ENCODE measurements around the gene SRSF3. TPM values are rescaled to one million over a fixed set of nuclear protein-coding genes. Genes with fewer than 3 reads are reported as not detected.

The SRSF3 gene
- polyA plus RNA-seq, 1 donor (not counting 4 experiments of a cell fraction or from before 2014, with no cell fraction given): 398 TPM

- TF ChIP-seq EZH2 (IDR thresholded peaks at IDR 0.05; ENCODE audit: low read length): no peak
- TF ChIP-seq CTCF (optimal IDR thresholded peaks at IDR 0.05 in 1 of 3, IDR thresholded peaks at IDR 0.05 in 1 of 3, conservative IDR thresholded peaks at IDR 0.05 in 1 of 3; ENCODE audit: extremely low read depth in 1 of 3, insufficient read depth in 2 of 3, low read length in 3 of 3): no peak
- FAIRE-seq (no peak), DNase-seq (ENCODE audit: low read depth, low spot score) (no peak)
- Histone ChIP-seq H3K27me3 (ENCODE audit: control insufficient read depth, extremely low read depth, insufficient read depth, low read length) (no peaks in the 10 kb centered on the region), H3K9ac (ENCODE audit: control insufficient read depth, extremely low read depth, insufficient read depth, low read length) (peak overlapping the region; percentile 92), H3K4me2 (ENCODE audit: control insufficient read depth, extremely low read depth, insufficient read depth, low read depth, low read length) (peak overlapping the region; percentile 96), H3K4me1 (ENCODE audit: control insufficient read depth, extremely low read depth, insufficient read depth, low read length) (peaks cover 18% of the 10 kb centered on the region), H2AFZ (ENCODE audit: control insufficient read depth, low read length) (peak overlapping the region; percentile 98), H3K79me2 (ENCODE audit: control insufficient read depth, insufficient read depth, low read length) (peaks cover 44% of the 10 kb centered on the region), H3K9me1 (ENCODE audit: control insufficient read depth, extremely low read depth, insufficient read depth, low read length) (no peaks in the 10 kb centered on the region), H3K27ac (ENCODE audit: control insufficient read depth, insufficient read depth, low read length) (peak overlapping the region; percentile 86), H3K36me3 (ENCODE audit: control insufficient read depth in 2 of 2, extremely low read depth in 1 of 2, insufficient read depth in 2 of 2, low read length in 2 of 2) (no peaks in the 10 kb centered on the region), H3K4me3 (ENCODE audit: control insufficient read depth in 2 of 3, extremely low read depth in 1 of 3, insufficient read depth in 2 of 3, low read depth in 1 of 3, low read length in 3 of 3) (peak overlapping the region; percentile 95 to 100 (median 97)), H4K20me1 (ENCODE audit: control insufficient read depth, extremely low read depth, insufficient read depth, low read length) (no peaks in the 10 kb centered on the region), H3K9me3 (ENCODE audit: control insufficient read depth, low read depth, low read length) (no peaks in the 10 kb centered on the region)
- dilution Hi-C loops (cut with MboI; ENCODE audit: extremely low pct_ligation_motif_present, low sequenced_read_pairs): no loop called here
Observed at GRCh38 chr6:36546308-36546919, 47.7 kb upstream of the SRSF3 start.

- H3K79me2 ChIP-seq (ENCODE audit: control insufficient read depth, insufficient read depth, low read length): peaks cover 42% of the 10 kb centered on the region
Observed at GRCh38 chr6:36546920-36547645, 47.1 kb upstream of the SRSF3 start, which contains the start of gene STK38. Gene STK38 (minus strand): TSS chr6:36547479. CDS start chr6:36540202, 7,277 bp downstream.

More at GRCh38 chr6:36546920-36547645, 47.1 kb upstream of the SRSF3 start, which contains the start of gene STK38:
- Histone ChIP-seq H3K36me3 (ENCODE audit: control insufficient read depth in 2 of 2, extremely low read depth in 1 of 2, insufficient read depth in 2 of 2, low read length in 2 of 2) (no peaks in the 10 kb centered on the region), H3K9ac (ENCODE audit: control insufficient read depth, extremely low read depth, insufficient read depth, low read length) (peak within 1 kb of the TSS; percentile 92), H3K9me3 (ENCODE audit: control insufficient read depth, low read depth, low read length) (no peaks in the 10 kb centered on the region), H4K20me1 (ENCODE audit: control insufficient read depth, extremely low read depth, insufficient read depth, low read length) (no peaks in the 10 kb centered on the region), H3K9me1 (ENCODE audit: control insufficient read depth, extremely low read depth, insufficient read depth, low read length) (no peaks in the 10 kb centered on the region), H3K4me3 (ENCODE audit: control insufficient read depth in 2 of 3, extremely low read depth in 1 of 3, insufficient read depth in 2 of 3, low read depth in 1 of 3, low read length in 3 of 3) (peak within 1 kb of the TSS; percentile 95 to 100 (median 97)), H2AFZ (ENCODE audit: control insufficient read depth, low read length) (peak within 1 kb of the TSS; percentile 98), H3K27me3 (ENCODE audit: control insufficient read depth, extremely low read depth, insufficient read depth, low read length) (no peaks in the 10 kb centered on the region), H3K4me1 (ENCODE audit: control insufficient read depth, extremely low read depth, insufficient read depth, low read length) (peaks cover 18% of the 10 kb centered on the region), H3K4me2 (ENCODE audit: control insufficient read depth, extremely low read depth, insufficient read depth, low read depth, low read length) (peak within 1 kb of the TSS; percentile 96), H3K27ac (ENCODE audit: control insufficient read depth, insufficient read depth, low read length) (peak within 1 kb of the TSS; percentile 86)
- DNase-seq (ENCODE audit: low read depth, low spot score): peak; percentile 44
- no peak for FAIRE-seq
- TF ChIP-seq EZH2 (IDR thresholded peaks at IDR 0.05; ENCODE audit: low read length): no peak
- peak in 2 of 3 experiments; percentile 14 to 54 for TF ChIP-seq CTCF (optimal IDR thresholded peaks at IDR 0.05 in 1 of 3, IDR thresholded peaks at IDR 0.05 in 1 of 3, conservative IDR thresholded peaks at IDR 0.05 in 1 of 3; ENCODE audit: extremely low read depth in 1 of 3, insufficient read depth in 2 of 3, low read length in 3 of 3)
- dilution Hi-C loops (cut with MboI; ENCODE audit: extremely low pct_ligation_motif_present, low sequenced_read_pairs): no loop called here

Measured in keratinocyte (primary cell).